GM20431 (cell line): ENCODE results near the gene ACVR1B.

Experiments used
- in situ Hi-C: fragments of 300-500 bp; cut with MseI, MboI; formaldehyde crosslinking; loops from one replicate; pipeline ENCODE4 v1.15.0; 2020; ENCODE audit warnings: low sequenced_read_pairs; ENCODE audit not compliant: unreplicated experiment

ACVR1B gene

GRCh38 chr12:52014567-52015530 lies 63.4 kb downstream of the ACVR1B start:
- in situ Hi-C loops = no loop called here

GRCh38 chr12:52015532-52016041 lies 64.1 kb downstream of the ACVR1B start:
- in situ Hi-C loops = no loop called here

- in situ Hi-C loops = no loop called here
Observed at GRCh38 chr12:52018433-52019112, 67.1 kb downstream of the ACVR1B start.

GRCh38 chr12:52019113-52019770 lies 67.7 kb downstream of the ACVR1B start:
- in situ Hi-C loops = no loop called here

GRCh38 chr12:52020539-52021336 lies 69.2 kb downstream of the ACVR1B start:
- in situ Hi-C loops = no loop called here

GRCh38 chr12:52022841-52023181 lies 71.3 kb downstream of the ACVR1B start:
- in situ Hi-C loops = no loop called here

GRCh38 chr12:52023182-52023975 lies 71.9 kb downstream of the ACVR1B start:
- in situ Hi-C loops = no loop called here

- in situ Hi-C loops = no loop called here
Observed at GRCh38 chr12:52023976-52024688, 72.6 kb downstream of the ACVR1B start.

GRCh38 chr12:52024845-52025230 lies 73.3 kb downstream of the ACVR1B start:
- in situ Hi-C loops = no loop called here

- in situ Hi-C loops = no loop called here
Observed at GRCh38 chr12:52026263-52026662, 74.8 kb downstream of the ACVR1B start.

- in situ Hi-C loops = no loop called here
Observed at GRCh38 chr12:52027085-52027843, 75.8 kb downstream of the ACVR1B start.

- in situ Hi-C loops = loop anchor here (10.0 kb wide), 1 partner anchor 55 kb away; no protein-coding TSS in a partner anchor
Observed at GRCh38 chr12:52029685-52030084, 78.2 kb downstream of the ACVR1B start.

- in situ Hi-C loops = loop anchor here (10.0 kb wide), 1 partner anchor 52 kb away; no protein-coding TSS in a partner anchor
Observed at GRCh38 chr12:52032446-52032803, 80.9 kb downstream of the ACVR1B start.

GRCh38 chr12:52032804-52033445 lies 81.4 kb downstream of the ACVR1B start:
- in situ Hi-C loops = loop anchor here (10.0 kb wide), 1 partner anchor 52 kb away; no protein-coding TSS in a partner anchor

GRCh38 chr12:52033446-52034140 lies 82.1 kb downstream of the ACVR1B start:
- in situ Hi-C loops = loop anchor here (10.0 kb wide), 1 partner anchor 51 kb away; no protein-coding TSS in a partner anchor

- in situ Hi-C loops = loop anchor here (10.0 kb wide), 1 partner anchor 50 kb away; no protein-coding TSS in a partner anchor
Observed at GRCh38 chr12:52035190-52035589, 83.7 kb downstream of the ACVR1B start.
